Measurements from ENCODE around the gene FSD1L.
"Not testable (repeated sequence)": the region's sequence is repeated elsewhere in the genome, so short reads cannot be mapped to it uniquely, and the experiment has no call there.

FSD1L gene

DNA sequence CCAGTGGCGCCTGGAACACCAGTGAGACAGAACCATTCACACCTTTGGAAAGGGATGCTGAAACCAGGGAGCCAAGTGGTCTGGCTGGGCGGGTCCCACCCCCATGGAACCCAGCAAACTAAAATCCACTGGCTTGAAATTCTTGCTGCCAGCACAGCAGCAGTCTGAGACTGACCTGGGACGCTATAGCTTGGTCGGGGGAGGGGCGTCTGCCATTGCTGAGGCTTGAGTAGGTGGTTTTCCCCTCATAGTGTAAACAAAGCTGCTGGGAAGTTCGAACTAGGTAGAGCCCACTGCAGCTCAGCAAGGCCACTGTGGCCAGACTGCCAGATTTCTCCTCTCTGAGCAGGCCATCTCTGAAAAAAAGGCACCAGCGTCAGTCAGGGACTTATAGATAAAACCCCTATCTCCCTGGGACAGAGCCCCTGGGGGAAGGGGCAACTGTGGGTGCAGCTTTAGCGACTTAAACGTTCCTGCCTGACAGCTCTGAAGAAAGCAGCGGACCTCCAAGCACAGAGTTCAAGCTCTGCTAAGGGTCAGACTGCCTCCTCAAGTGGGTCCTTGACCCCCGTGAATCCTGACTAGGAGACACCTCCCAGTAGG, 68.1 kb downstream of the FSD1L start:
- no peak overlapping the region for H3K4me3 ChIP-seq (ENCODE audit: low read length)
- TF ChIP-seq, protein P1, sequence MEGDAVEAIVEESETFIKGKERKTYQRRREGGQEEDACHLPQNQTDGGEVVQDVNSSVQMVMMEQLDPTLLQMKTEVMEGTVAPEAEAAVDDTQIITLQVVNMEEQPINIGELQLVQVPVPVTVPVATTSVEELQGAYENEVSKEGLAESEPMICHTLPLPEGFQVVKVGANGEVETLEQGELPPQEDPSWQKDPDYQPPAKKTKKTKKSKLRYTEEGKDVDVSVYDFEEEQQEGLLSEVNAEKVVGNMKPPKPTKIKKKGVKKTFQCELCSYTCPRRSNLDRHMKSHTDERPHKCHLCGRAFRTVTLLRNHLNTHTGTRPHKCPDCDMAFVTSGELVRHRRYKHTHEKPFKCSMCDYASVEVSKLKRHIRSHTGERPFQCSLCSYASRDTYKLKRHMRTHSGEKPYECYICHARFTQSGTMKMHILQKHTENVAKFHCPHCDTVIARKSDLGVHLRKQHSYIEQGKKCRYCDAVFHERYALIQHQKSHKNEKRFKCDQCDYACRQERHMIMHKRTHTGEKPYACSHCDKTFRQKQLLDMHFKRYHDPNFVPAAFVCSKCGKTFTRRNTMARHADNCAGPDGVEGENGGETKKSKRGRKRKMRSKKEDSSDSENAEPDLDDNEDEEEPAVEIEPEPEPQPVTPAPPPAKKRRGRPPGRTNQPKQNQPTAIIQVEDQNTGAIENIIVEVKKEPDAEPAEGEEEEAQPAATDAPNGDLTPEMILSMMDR (conservative IDR thresholded peaks at IDR 0.05; ENCODE audit: low read depth, low read length) = no peak
- no peak for DNase-seq (ENCODE audit: low read depth)

DNA sequence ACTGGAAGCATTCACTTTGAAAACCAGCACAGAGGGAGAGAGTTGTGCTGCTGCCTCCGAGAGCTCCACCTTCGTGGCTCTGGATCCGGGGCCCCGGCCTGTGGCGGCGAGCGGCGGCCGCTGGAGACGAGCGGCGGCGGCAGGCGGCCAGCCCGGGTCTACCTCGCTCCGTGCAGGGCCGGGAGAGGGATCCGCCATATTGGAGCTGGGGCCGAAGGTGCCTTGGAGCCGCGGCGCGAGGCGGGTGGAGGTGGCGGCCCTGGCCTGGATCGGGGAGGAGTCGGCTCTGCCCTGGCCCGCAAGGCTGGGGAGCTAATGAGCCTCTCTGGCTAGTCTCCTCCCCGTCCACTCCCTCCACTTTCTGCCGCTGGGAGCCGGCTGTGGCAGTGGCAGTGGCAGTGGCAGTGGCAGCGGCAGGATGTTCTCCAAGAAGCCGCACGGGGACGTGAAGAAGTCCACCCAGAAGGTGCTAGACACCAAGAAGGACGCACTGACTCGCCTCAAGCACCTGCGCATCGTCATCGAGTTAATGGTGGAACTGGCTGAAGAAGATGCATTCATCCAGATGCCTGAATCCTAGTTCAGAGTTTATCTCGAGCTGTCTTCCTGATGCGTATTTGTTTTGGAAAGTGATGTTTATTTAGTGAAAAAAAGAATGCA, 72.0 kb downstream of the FSD1L start:
- DNase-seq (ENCODE audit: low read depth) = not testable (repeated sequence)

DNA sequence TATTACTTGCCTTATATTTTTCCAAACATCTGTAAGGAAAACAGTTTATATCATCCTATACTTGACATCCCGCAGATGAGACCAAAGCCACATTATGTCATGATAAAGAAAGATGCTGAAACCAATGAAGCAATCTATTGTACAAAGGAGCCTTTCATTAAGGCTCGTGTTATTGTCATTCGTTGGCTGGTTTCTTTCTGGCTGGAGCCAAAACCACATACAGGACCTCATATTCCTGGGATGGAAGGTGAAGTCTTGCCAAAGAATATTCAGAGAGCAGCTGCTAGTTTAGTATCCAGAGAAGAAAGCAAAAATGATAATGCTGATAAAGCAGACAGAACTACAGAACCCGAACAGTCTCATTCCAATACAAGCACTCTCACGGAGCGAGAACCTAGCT, 73.2 kb downstream of the FSD1L start:
- not testable (repeated sequence) for DNase-seq (ENCODE audit: low read depth); H3K4me3 ChIP-seq (ENCODE audit: low read length)

More for the DNA sequence above, 72.0 kb downstream of the FSD1L start:
- H3K4me3 ChIP-seq (ENCODE audit: low read length) = peak overlapping the region; percentile 14

DNA sequence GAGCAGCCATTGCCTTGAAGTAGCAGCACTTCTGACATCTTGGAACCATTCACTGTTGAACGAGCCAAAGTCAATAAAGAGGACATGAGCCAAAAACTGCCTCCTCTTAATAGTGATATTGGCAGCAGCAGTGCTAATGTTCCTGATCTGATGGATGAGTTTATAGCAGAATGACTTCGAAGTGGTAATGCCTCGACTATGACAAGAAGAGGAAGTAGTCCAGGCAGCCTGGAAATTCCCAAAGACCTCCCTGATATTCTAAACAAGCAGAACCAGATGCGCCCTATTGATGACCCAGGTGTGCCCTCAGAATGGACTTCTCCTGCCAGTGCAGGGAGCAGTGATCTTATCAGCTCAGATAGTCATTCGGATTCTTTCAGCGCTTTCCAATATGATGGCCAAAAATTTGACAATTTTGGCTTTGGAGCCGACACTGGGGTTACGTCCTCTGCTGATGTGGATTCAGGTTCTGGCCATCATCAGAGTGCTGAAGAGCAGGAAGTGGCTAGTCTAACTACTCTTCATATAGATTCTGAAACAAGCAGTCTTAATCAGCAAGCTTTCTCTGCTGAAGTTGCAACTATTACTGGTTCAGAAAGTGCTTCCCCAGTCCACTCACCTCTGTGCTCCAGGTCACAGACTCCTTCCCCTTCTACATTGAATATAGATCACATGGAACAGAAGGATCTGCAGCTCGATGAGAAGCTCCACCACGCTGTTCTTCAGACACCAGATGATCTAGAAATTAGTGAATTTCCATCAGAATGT, 75.0 kb downstream of the FSD1L start:
- not testable (repeated sequence) for DNase-seq (ENCODE audit: low read depth); H3K4me3 ChIP-seq (ENCODE audit: low read length)

DNA sequence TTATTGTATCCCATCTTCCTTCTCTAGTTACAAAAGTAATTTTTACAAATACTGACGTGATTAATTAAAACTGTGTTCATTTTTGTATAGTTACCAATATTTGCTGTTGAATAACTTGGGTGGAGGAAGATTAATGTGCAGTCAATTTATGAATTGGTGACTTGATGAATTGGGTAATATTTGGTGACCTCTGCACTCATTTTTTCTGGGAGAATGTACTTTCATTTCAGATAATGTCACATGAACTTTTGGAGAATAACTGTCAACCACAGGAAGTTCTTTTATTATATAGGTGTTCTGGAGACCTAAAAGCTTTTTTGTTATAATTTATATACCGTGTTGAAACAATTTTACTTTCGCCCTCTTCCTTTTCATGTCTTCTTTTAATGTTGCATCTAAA, 83.7 kb downstream of the FSD1L start:
- no peak overlapping the region for H3K4me3 ChIP-seq (ENCODE audit: low read length)
- TF ChIP-seq, protein P1 (conservative IDR thresholded peaks at IDR 0.05; ENCODE audit: low read depth, low read length) = no peak
- DNase-seq (ENCODE audit: low read depth) = no peak

DNA sequence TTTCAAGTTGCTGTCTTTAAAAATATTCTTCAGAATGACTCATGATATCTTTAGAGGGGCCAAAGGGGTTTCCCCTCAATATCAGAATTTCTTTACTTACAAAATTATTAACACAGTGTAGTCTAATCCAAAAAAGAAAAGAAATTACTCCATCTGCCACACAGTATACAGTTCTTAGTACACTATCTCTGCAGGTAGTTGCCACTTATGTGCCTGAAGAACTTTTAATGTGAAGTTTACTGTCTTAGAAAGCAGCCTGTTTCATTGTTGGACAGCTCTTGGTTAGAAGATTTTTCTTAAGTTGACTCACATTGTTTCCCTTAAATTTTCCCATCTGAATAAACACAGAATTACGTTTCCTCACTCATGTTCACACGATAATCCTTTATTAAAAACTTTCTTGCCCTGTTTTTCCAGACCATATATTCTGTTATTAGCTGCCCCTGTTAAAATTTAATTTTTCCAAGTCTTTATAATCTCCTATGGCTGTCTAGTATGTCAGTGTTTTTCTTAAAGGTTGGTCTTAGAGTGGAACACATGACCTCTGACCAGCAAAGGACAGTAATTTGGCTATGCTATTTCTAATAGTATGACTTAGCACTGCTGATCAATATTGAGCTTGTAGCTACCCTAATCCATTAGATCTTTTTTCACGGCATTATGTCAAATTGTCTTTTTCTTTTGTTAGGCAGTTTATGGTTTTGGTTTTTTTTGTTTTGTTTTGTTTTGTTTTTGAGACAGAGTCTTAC, 88.3 kb downstream of the FSD1L start:
- no peak overlapping the region for H3K4me3 ChIP-seq (ENCODE audit: low read length)
- TF ChIP-seq, protein P1 (conservative IDR thresholded peaks at IDR 0.05; ENCODE audit: low read depth, low read length) = no peak
- DNase-seq (ENCODE audit: low read depth) = no peak

DNA sequence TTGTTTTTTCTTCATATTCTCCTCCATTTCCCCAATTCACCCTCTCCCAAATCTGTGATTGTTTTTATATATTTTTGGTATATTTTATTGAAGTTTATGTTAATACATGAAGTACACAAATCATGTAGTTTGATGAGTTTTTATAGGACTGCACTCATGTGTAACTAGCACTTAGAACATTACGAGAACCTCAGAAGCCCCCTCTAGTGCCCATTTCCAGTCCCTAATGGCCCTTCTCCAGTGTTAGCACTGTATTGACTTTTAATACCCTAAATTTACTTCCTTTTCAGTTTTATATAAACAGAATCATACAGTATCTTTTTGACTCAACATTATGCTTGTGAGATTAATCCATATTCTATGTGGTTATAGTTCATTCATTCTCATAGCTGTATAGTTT, 91.6 kb downstream of the FSD1L start:
- TF ChIP-seq, protein P1 (conservative IDR thresholded peaks at IDR 0.05; ENCODE audit: low read depth, low read length) = peak; percentile 22
- H3K4me3 ChIP-seq (ENCODE audit: low read length) = no peak overlapping the region
- no peak for DNase-seq (ENCODE audit: low read depth)

DNA sequence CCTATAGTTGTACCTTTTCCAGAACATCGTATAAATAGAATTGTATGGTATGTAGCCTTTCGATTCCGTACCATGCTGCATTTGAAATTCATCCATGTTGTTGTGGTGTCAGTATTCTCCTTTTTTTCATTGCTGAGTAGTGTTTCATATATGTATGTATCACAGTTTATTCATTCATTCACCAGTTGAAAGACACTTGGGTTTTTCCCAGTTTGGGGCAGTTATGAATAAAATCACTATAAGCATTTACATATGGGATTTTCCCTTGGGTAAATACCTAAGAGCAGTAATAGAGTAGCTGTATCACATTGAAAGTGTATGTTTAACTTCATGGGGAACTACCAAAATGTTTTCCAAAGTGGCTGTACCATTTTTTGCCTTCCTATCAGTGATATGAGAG, 94.0 kb downstream of the FSD1L start:
- no peak overlapping the region for H3K4me3 ChIP-seq (ENCODE audit: low read length)
- DNase-seq (ENCODE audit: low read depth) = no peak
- TF ChIP-seq, protein P1 (conservative IDR thresholded peaks at IDR 0.05; ENCODE audit: low read depth, low read length) = no peak
